Lung (tissue), 12 donors: ENCODE results near the gene TMEM106C. TPM values are rescaled to one million over a fixed set of nuclear protein-coding genes. Genes with fewer than 3 reads are reported as not detected.

Experiments
- ATAC-seq: fragments of 200-7000 bp; cut with Tn5 transposase; one replicate; pipeline ENCODE4 v1.9.1; 2020; ENCODE audit warnings: moderate number of reproducible peaks; ENCODE audit not compliant: insufficient read depth, low FRiP score
- DNase-seq, 3 donors: peaks; one replicate each; pipeline ENCODE4 v3.0.0-alpha.2; 2013 to 2017
- H3K27ac ChIP-seq, 2 donors: one replicate each; pipeline ENCODE4 v1.5.1; 2013; ENCODE audit warnings: mild to moderate bottlenecking in 2 of 2, moderate library complexity in 2 of 2, control low read depth in 1 of 2, inconsistent platforms in 1 of 2, low read depth in 1 of 2, low read length in 1 of 2
- H3K27me3 ChIP-seq, 3 donors: one replicate each; pipeline ENCODE4 v1.5.1; 2013; ENCODE audit warnings: low read length in 2 of 3; ENCODE audit not compliant: control insufficient read depth in 3 of 3, insufficient read depth in 3 of 3
- H3K36me3 ChIP-seq, 4 donors: one replicate each; pipeline ENCODE4 v1.5.1; 2013; ENCODE audit warnings: low read length in 4 of 4, mild to moderate bottlenecking in 1 of 4, moderate library complexity in 1 of 4; ENCODE audit not compliant: control insufficient read depth in 4 of 4, insufficient read depth in 4 of 4
- H3K4me1 ChIP-seq, 5 donors: one replicate each; pipeline ENCODE4 v1.5.1; 2013; ENCODE audit warnings: low read length in 5 of 5, mild to moderate bottlenecking in 2 of 5, moderate library complexity in 1 of 5; ENCODE audit not compliant: control insufficient read depth in 5 of 5, insufficient read depth in 5 of 5
- H3K4me3 ChIP-seq: one replicate; pipeline ENCODE4 v1.5.1; 2013; ENCODE audit warnings: mild to moderate bottlenecking, control low read depth, moderate library complexity
- H3K9ac ChIP-seq, 2 donors: one replicate each; pipeline ENCODE4 v1.5.1; 2013; ENCODE audit warnings: low read length in 2 of 2, control low read depth in 1 of 2; ENCODE audit not compliant: insufficient read depth in 1 of 2
- H3K9me3 ChIP-seq, 4 donors: one replicate each; pipeline ENCODE4 v1.5.1; 2013; ENCODE audit warnings: low read length in 3 of 4, mild to moderate bottlenecking in 1 of 4, moderate library complexity in 1 of 4; ENCODE audit not compliant: control insufficient read depth in 4 of 4, insufficient read depth in 3 of 4
- CTCF ChIP-seq: IDR thresholded peaks from 2 replicates; pipeline ENCODE4 v1.5.1; 2012; ENCODE audit warnings: mild to moderate bottlenecking; ENCODE audit errors: control extremely low read depth, extremely low read depth
- WGBS, 2 donors: extraction: QIAGEN DNeasy Blood & Tissue Kit; methylation state at CpG; one replicate each; pipeline ENCODE4 v1.1.7; 2013; 5-methylcytosine and 5-hydroxymethylcytosine counted together
- polyA plus RNA-seq, 2 donors: library from polyadenylated mRNA; stranded (reverse); fragments of 200-250 nt; gene quantifications; one replicate each; pipeline ENCODE4 v1.2.1, GENCODE V29; 2013
- total RNA-seq, 2 donors: library from RNA; depleted of rRNA in 1 of 2; stranded (reverse); fragments of >200 nt in 1 of 2; gene quantifications; one replicate each; pipeline ENCODE4 v1.2.1, GENCODE V29; 2014 to 2021
- donor health status: control.
- donor health status: control.
- donor health status: Bipolar disorder and iron deficiency.
- donor health status: healthy.
- donor health status: DM: yes; HTN: yes; CAD: no.

Gene TMEM106C
- total and polyA plus RNA-seq, 4 donors: 29.3 to 53.0 (median 34.1) TPM

GRCh38 chr12:48015954-48016353 lies 52.6 kb downstream of the TMEM106C start:
- Histone ChIP-seq H3K9ac (no peak overlapping the region), H3K27ac (no peak overlapping the region), H3K4me3 (no peak overlapping the region), H3K36me3 (no peaks in the 10 kb centered on the region), H3K27me3 (peaks cover 0 to 18% (median 3%) of the 10 kb centered on the region in 3 donors), H3K9me3 (no peaks in the 10 kb centered on the region), H3K4me1 (peaks cover 0 to 2% (median 0%) of the 10 kb centered on the region in 5 donors)
- no peak for TF ChIP-seq CTCF
- ATAC-seq: no peak
- 87 to 93% methylated on average over 7 of the region's 7 CpGs for WGBS, 2 donors
- no peak for DNase-seq

- DNase-seq: no peak
- Histone ChIP-seq H3K27ac (no peak overlapping the region), H3K4me1 (peaks cover 0 to 7% (median 0%) of the 10 kb centered on the region in 5 donors), H3K9ac (no peak overlapping the region), H3K36me3 (no peaks in the 10 kb centered on the region), H3K4me3 (no peak overlapping the region), H3K27me3 (peaks cover 0 to 13% (median 3%) of the 10 kb centered on the region in 3 donors), H3K9me3 (no peaks in the 10 kb centered on the region)
- WGBS, 2 donors: 72 to 74% methylated on average over 8 of the region's 8 CpGs
- ATAC-seq: no peak
- no peak for TF ChIP-seq CTCF
These were observed 53.1 kb downstream of the TMEM106C start for GRCh38 chr12:48016373-48017020.

GRCh38 chr12:48017496-48017895 lies 54.1 kb downstream of the TMEM106C start:
- peaks cover 0 to 13% (median 3%) of the 10 kb centered on the region in 3 donors for H3K27me3 ChIP-seq
- DNase-seq: no peak
- peaks cover 0 to 14% (median 2%) of the 10 kb centered on the region in 5 donors for H3K4me1 ChIP-seq
- 80 to 84% methylated on average over 5 of the region's 5 CpGs for WGBS, 2 donors
- no peak for ATAC-seq
- no peak overlapping the region for H3K9ac ChIP-seq
- H3K36me3 ChIP-seq: no peaks in the 10 kb centered on the region
- no peaks in the 10 kb centered on the region for H3K9me3 ChIP-seq
- no peak overlapping the region for H3K4me3 ChIP-seq
- no peak overlapping the region for H3K27ac ChIP-seq
- TF ChIP-seq CTCF: no peak
